Effector memory CD4-positive, alpha-beta T cell (primary cell): Measurements from ENCODE around the gene PELI1.

Experiments
- DNase-seq, 3 donors: peaks; one replicate each; pipeline ENCODE4 v3.0.0-alpha.2; 2020
- H3K27ac ChIP-seq: 2 replicates; pipeline ENCODE4 v1.7.0; 2013; ENCODE audit warnings: mild to moderate bottlenecking, low read length, moderate library complexity; ENCODE audit not compliant: insufficient read depth, poor library complexity, severe bottlenecking
- H3K27me3 ChIP-seq: replicated peaks from 2 replicates; pipeline ENCODE4 v1.7.0; 2013; ENCODE audit warnings: mild to moderate bottlenecking, low read length; ENCODE audit not compliant: insufficient read depth, control insufficient read depth, poor library complexity, severe bottlenecking
- H3K36me3 ChIP-seq: 2 replicates; pipeline ENCODE4 v1.7.0; 2013; ENCODE audit warnings: mild to moderate bottlenecking, low read length, moderate library complexity; ENCODE audit not compliant: control insufficient read depth, insufficient read depth
- H3K4me1 ChIP-seq: 2 replicates; pipeline ENCODE4 v1.7.0; 2013; ENCODE audit warnings: low read length, mild to moderate bottlenecking; ENCODE audit not compliant: control insufficient read depth, insufficient read depth, poor library complexity, severe bottlenecking
- H3K4me3 ChIP-seq: 2 replicates; pipeline ENCODE4 v1.7.0; 2013; ENCODE audit warnings: low read length, low read depth, mild to moderate bottlenecking; ENCODE audit not compliant: insufficient read depth, poor library complexity, severe bottlenecking
- H3K9me3 ChIP-seq: 2 replicates; pipeline ENCODE4 v1.7.0; 2013; ENCODE audit warnings: mild to moderate bottlenecking, low read length, moderate library complexity; ENCODE audit not compliant: control insufficient read depth

Gene PELI1

GRCh38 chr2:64124571-64124970, 19.6 kb downstream of the PELI1 start:
- Histone ChIP-seq H3K27ac (no peak overlapping the region), H3K4me3 (no peak overlapping the region), H3K27me3 (no peaks in the 10 kb centered on the region), H3K36me3 (peaks cover 9% of the 10 kb centered on the region), H3K9me3 (no peaks in the 10 kb centered on the region), H3K4me1 (no peaks in the 10 kb centered on the region)
- no peak for DNase-seq

DNA sequence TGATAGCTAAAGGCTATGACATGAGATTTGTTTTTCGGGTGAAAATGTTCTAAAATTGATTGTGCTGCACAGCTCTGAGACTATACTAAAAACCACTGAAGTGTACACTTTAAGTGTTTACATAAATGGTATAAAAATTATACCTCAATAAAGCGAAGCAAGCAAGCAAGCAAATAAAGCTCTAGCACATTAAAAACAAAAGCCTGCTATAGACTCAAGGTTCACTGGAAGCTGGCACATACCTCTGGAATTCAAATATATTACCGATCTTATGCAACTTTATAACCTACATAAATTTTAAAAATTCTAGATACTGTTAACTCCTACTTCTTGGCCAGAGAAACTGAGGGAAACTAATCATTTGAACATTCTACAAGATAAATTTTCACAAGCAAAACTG, 20.1 kb downstream of the PELI1 start:
- Histone ChIP-seq H3K9me3 (no peaks in the 10 kb centered on the region), H3K36me3 (peaks cover 9% of the 10 kb centered on the region), H3K4me1 (no peaks in the 10 kb centered on the region), H3K27me3 (no peaks in the 10 kb centered on the region), H3K4me3 (no peak overlapping the region), H3K27ac (no peak overlapping the region)
- no peak for DNase-seq

DNA sequence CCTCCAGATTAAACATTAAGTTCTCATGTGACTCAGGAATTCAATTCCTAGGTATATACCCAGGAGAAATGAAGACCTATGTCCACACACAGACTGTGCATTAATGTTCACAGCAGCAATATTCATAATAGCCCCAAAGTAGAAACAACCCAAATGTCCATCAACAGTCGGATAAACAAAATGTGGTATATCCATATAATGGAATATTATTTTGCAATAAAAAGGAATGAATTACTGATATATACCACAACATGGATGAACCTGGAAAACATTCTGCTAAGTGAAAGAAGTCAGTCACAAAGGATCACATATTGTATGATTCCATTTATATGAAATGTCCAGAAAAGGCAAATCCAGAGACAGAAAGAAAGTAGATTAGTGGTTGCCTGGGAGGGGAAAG, 20.5 kb downstream of the PELI1 start:
- Histone ChIP-seq H3K27me3 (no peaks in the 10 kb centered on the region), H3K27ac (no peak overlapping the region), H3K9me3 (no peaks in the 10 kb centered on the region), H3K4me3 (no peak overlapping the region), H3K36me3 (peaks cover 9% of the 10 kb centered on the region), H3K4me1 (no peaks in the 10 kb centered on the region)
- DNase-seq, result no peak

DNA sequence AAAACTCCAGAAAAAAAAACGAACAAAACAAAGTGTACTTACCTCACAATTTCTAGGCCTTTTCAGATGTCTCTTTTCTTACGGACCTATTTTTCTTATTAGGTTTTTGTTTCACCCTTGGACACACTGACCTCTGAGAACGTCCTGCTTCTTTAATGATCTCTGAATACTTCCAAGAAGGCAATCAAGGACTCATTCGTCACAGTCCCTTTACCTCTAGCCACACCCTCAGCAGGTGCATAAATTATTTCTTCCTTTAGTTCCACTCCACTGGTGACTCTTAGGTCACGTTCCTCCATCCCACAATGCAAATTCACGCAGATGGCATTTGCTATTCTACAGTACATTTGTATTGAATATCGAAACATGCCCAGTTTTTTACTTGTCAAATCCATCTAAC, 21.9 kb downstream of the PELI1 start:
- no peaks in the 10 kb centered on the region for H3K4me1 ChIP-seq
- H3K27ac ChIP-seq, result no peak overlapping the region
- H3K27me3 ChIP-seq, result no peaks in the 10 kb centered on the region
- no peak for DNase-seq
- H3K9me3 ChIP-seq, result no peaks in the 10 kb centered on the region
- H3K4me3 ChIP-seq, result no peak overlapping the region
- peaks cover 9% of the 10 kb centered on the region for H3K36me3 ChIP-seq

GRCh38 chr2:64120928-64121327, 23.3 kb downstream of the PELI1 start:
- no peak overlapping the region for H3K4me3 ChIP-seq
- no peaks in the 10 kb centered on the region for H3K9me3 ChIP-seq
- H3K36me3 ChIP-seq, result peaks cover 9% of the 10 kb centered on the region
- no peaks in the 10 kb centered on the region for H3K27me3 ChIP-seq
- H3K4me1 ChIP-seq, result no peaks in the 10 kb centered on the region
- H3K27ac ChIP-seq, result no peak overlapping the region
- DNase-seq, result no peak

GRCh38 chr2:64120008-64120407, 24.2 kb downstream of the PELI1 start:
- no peaks in the 10 kb centered on the region for H3K27me3 ChIP-seq
- H3K4me3 ChIP-seq, result no peak overlapping the region
- no peak overlapping the region for H3K27ac ChIP-seq
- H3K9me3 ChIP-seq, result no peaks in the 10 kb centered on the region
- peaks cover 9% of the 10 kb centered on the region for H3K36me3 ChIP-seq
- no peak for DNase-seq
- peaks cover 4% of the 10 kb centered on the region for H3K4me1 ChIP-seq

DNA sequence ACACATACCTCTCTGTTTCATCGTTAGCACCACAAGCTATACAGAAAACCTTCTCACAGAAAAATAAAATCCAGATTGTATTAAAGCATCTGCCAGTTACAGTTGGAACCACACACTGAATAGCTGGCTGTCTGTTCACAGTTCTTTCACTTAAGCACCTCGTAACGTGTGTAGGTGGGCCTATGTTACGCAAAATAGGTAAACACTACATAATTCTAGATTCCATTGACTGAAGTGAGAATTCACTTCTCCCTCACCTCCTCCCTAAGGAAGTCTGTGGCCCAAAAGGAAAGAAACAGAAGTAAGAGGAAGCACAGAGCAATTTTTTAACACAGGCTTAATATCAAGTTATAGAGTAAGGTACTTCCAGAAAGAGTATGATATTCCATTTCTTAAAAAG, 24.9 kb downstream of the PELI1 start:
- DNase-seq, result no peak
- no peaks in the 10 kb centered on the region for H3K27me3 ChIP-seq
- H3K9me3 ChIP-seq, result no peaks in the 10 kb centered on the region
- H3K36me3 ChIP-seq, result peaks cover 9% of the 10 kb centered on the region
- no peak overlapping the region for H3K4me3 ChIP-seq
- H3K4me1 ChIP-seq, result peaks cover 10% of the 10 kb centered on the region
- no peak overlapping the region for H3K27ac ChIP-seq

GRCh38 chr2:64115808-64116598, 28.2 kb downstream of the PELI1 start:
- DNase-seq, result no peak
- Histone ChIP-seq H3K4me3 (no peak overlapping the region), H3K9me3 (no peaks in the 10 kb centered on the region), H3K36me3 (peaks cover 3% of the 10 kb centered on the region), H3K27me3 (no peaks in the 10 kb centered on the region), H3K4me1 (peaks cover 17% of the 10 kb centered on the region), H3K27ac (no peak overlapping the region)

DNA sequence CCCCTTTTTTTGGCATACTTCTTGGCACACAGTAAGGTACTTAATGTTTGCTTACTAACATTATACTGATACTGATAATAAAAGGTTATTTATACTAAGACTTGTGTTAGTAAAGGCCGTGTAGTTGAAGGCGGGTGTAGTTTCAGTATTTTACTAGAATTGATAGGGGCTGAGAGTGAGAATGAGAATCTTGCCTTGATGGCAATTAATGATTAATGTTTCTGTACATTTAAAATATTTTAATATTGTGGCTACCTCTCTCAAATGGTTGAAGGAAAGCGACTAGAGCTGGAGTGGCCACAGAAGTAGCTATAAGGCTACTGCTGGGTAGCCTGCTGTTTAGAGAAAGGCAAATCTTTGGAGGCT, 29.3 kb downstream of the PELI1 start:
- Histone ChIP-seq H3K27ac (no peak overlapping the region), H3K4me1 (peaks cover 17% of the 10 kb centered on the region), H3K4me3 (no peak overlapping the region), H3K36me3 (no peaks in the 10 kb centered on the region), H3K9me3 (no peaks in the 10 kb centered on the region), H3K27me3 (no peaks in the 10 kb centered on the region)
- no peak for DNase-seq

DNA sequence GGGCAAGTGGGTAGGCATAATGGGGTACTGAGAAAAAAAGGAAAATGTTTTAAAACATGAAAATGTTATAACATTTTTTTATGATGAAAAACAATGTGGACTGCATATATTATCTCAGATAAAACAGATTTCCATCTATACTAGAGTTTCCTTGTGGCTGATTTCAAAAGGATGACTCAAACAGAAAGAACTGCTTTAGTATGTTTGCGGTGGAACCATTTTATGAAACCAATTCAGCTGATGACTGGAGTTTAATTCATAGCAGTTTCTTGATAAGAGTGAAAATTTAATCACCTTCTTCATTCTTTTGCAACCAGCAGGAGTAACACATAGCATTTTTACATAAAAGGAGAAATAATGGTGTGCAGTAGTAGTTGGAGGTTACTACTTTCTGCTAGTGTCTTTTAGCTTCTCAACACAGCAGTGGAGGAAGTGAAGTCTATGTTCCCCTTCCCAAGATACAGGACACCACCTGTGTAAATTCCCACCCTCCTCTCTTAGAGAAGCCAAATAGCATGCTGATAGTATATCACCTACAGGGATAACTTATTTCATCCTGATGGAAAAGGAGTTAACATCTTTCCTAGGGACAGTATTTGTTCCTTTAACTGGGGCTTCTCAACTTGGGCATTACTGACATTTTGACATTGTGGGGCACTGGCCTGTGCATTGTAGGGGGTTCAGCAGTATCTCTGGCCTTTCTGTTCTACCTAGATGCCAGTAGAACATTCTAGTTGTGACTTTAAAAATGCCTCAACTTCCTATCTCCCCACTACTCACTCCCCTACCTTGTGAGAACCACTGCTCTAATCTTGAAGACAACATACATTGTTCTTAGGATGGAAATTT, 29.9 kb downstream of the PELI1 start:
- Histone ChIP-seq H3K9me3 (no peaks in the 10 kb centered on the region), H3K27me3 (no peaks in the 10 kb centered on the region), H3K4me3 (no peak overlapping the region), H3K36me3 (no peaks in the 10 kb centered on the region), H3K4me1 (peaks cover 17% of the 10 kb centered on the region), H3K27ac (no peak overlapping the region)
- no peak for DNase-seq
